ENCODE data around the gene TRAPPC2.

Gene TRAPPC2

DNA sequence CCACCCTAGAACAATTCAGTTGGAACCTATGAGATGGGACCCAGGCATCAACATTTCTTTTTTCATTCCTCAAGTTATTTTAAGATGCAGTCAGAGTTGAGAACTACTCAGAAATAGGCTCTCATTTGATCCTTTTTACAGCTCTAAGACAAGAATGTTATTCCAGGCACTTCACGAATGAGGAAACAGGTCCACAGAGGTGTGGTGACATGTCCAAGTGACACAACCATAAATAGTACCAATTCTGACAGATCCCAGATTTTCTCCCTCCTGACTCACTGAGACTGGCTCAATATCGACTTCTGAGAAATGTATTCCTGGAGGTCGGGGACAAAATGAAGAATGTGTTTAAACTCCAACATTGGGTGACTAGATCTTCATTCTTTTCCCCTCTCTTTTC, 70.4 kb downstream of the TRAPPC2 start:
- H3K27ac ChIP-seq: no peak overlapping the region
- TF ChIP-seq, protein P1, sequence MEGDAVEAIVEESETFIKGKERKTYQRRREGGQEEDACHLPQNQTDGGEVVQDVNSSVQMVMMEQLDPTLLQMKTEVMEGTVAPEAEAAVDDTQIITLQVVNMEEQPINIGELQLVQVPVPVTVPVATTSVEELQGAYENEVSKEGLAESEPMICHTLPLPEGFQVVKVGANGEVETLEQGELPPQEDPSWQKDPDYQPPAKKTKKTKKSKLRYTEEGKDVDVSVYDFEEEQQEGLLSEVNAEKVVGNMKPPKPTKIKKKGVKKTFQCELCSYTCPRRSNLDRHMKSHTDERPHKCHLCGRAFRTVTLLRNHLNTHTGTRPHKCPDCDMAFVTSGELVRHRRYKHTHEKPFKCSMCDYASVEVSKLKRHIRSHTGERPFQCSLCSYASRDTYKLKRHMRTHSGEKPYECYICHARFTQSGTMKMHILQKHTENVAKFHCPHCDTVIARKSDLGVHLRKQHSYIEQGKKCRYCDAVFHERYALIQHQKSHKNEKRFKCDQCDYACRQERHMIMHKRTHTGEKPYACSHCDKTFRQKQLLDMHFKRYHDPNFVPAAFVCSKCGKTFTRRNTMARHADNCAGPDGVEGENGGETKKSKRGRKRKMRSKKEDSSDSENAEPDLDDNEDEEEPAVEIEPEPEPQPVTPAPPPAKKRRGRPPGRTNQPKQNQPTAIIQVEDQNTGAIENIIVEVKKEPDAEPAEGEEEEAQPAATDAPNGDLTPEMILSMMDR (conservative IDR thresholded peaks at IDR 0.05): no peak
- TF ChIP-seq ZFX (IDR thresholded peaks at IDR 0.05): no peak

- H3K27ac ChIP-seq: no peak overlapping the region
- TF ChIP-seq, protein P1 (conservative IDR thresholded peaks at IDR 0.05): no peak
- no peak for TF ChIP-seq ZFX (IDR thresholded peaks at IDR 0.05)
Observed at GRCh38 chrX:13662355-13662791, 72.0 kb downstream of the TRAPPC2 start.
